H1 (cell line): ENCODE measurements around the gene SFXN2. TPM values are rescaled to one million over a fixed set of nuclear protein-coding genes. Genes with fewer than 3 reads are reported as not detected.

Experiments
- ASH2L ChIP-seq: fragments of 200-600, 300-600 bp; sonication (generic); IDR thresholded peaks from one replicate; pipeline ENCODE4 v1.7.1; 2017; ENCODE audit warnings: low read length
- KDM1A ChIP-seq: fragments of 200-600, 300-600 bp; sonication (generic); IDR thresholded peaks from 2 replicates; pipeline ENCODE4 v1.7.1; 2016; ENCODE audit warnings: mild to moderate bottlenecking, low read length, borderline replicate concordance
- RFX5 ChIP-seq: IDR thresholded peaks from 2 replicates; pipeline ENCODE4 v1.6.1; 2011; ENCODE audit warnings: low read depth, low read length, improper control_type of control experiment, borderline replicate concordance
- RXRA ChIP-seq: IDR thresholded peaks from 2 replicates; pipeline ENCODE4 v1.6.1; 2011; ENCODE audit warnings: low read depth, mild to moderate bottlenecking, low read length, moderate library complexity; ENCODE audit not compliant: insufficient read depth
- TBP ChIP-seq: IDR thresholded peaks from 2 replicates; pipeline ENCODE4 v1.6.1; 2011; ENCODE audit warnings: low read depth, low read length, improper control_type of control experiment
- polyA plus RNA-seq, 7 experiments: library from polyadenylated mRNA; depleted of rRNA in 3 of 7; stranded (reverse) in 5 of 7; unstranded in 2 of 7; fragments of >200 nt in 5 of 7; fragments of 200-250 nt in 2 of 7; gene quantifications; 1 replicate in 5 of 7; 2 replicates in 1 of 7; 4 replicates in 1 of 7; pipeline versions ENCODE4 v1.2.1 to v1.2.3, GENCODE V29; 2011 to 2013; ENCODE audit warnings: missing spikeins in 2 of 7, mixed read lengths in 2 of 7
- total RNA-seq: library from RNA; stranded (reverse); fragmentation: NEBNext Ultra II Directional; extraction: Animal tissue kit (Norgen Biotek cat#: 25700); gene quantifications from 2 replicates; pipeline ENCODE4 v1.2.1, GENCODE V29; 2021

The SFXN2 gene
- total and polyA plus RNA-seq, 2 of the 8 experiments (the other 6 are each of a cell fraction or from before 2014, with no cell fraction given), result 20.5 to 23.5 TPM

GRCh38 chr10:102698894-102699293 is 15.5 kb upstream of the SFXN2 start (continued):
- TF ChIP-seq TBP (no peak), KDM1A (no peak), ASH2L (no peak), RXRA (no peak), RFX5 (no peak)
- TF ChIP-seq, all 59 proteins: peak for 0
